ENCODE results near the gene LGALS16. TPM values are rescaled to one million over a fixed set of nuclear protein-coding genes. Genes with fewer than 3 reads are reported as not detected.

The LGALS16 gene
- total and polyA plus RNA-seq, 2 donors (not counting 1 experiment from before 2014, with no cell fraction given), result not detected

GRCh38 chr19:39647918-39648317 is 7.8 kb upstream of the LGALS16 start:
- no peak for DNase-seq (ENCODE audit: low read depth in 2 of 2)
- H3K36me3 ChIP-seq (ENCODE audit: control insufficient read depth, insufficient read depth, low read length), result no peaks in the 10 kb centered on the region
- no peak overlapping the region for H3K27ac ChIP-seq (ENCODE audit: insufficient read depth, low read length)
- TF ChIP-seq EZH2 (IDR thresholded peaks at IDR 0.05; ENCODE audit: low read length, missing control alignments) (no peak), CTCF (conservative IDR thresholded peaks at IDR 0.05 in 1 of 2, IDR thresholded peaks at IDR 0.05 in 1 of 2; ENCODE audit: low read depth in 1 of 2, low read length in 2 of 2) (no peak)
- H2AFZ ChIP-seq (ENCODE audit: low read length), result no peak overlapping the region
- no peak overlapping the region for H3K9ac ChIP-seq (ENCODE audit: insufficient read depth, low read length)
- no peaks in the 10 kb centered on the region for H3K9me3 ChIP-seq (ENCODE audit: control insufficient read depth, insufficient read depth, low read depth, low read length)
- no peaks in the 10 kb centered on the region for H3K27me3 ChIP-seq (ENCODE audit: control insufficient read depth, insufficient read depth, low read length)
- H3K79me2 ChIP-seq (ENCODE audit: control insufficient read depth, insufficient read depth, low read length), result no peaks in the 10 kb centered on the region
- no peaks in the 10 kb centered on the region for H3K4me1 ChIP-seq (ENCODE audit: control insufficient read depth, extremely low read depth, insufficient read depth, low read length)
- no peak overlapping the region for H3K4me2 ChIP-seq (ENCODE audit: extremely low read depth, insufficient read depth, low read length)
- no peaks in the 10 kb centered on the region for H4K20me1 ChIP-seq (ENCODE audit: control insufficient read depth, extremely low read depth, insufficient read depth, low read length)
- H3K4me3 ChIP-seq (replicated peaks in 1 of 4; ENCODE audit: control extremely low read depth in 1 of 4, insufficient read depth in 1 of 4, low read depth in 3 of 4, low read length in 4 of 4), result no peak overlapping the region

DNA sequence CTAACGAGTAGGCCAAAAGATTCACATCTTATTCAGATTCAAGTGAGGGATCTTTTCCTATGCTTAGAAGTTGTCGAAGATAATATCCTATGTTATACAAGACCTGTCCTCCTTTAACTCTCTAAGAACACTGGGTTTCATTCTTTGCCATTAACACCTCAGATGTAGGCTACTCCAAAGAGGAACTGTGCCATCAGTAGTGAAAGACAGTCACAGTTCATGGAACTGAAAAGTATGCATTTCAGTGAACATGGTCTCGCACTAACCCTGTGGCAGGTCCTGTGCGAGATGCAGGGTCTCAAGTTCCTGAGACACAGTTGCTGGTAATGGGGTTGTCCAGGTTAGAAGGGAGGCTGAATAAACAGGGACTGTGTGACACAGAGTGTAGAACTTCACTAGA is 4.1 kb downstream of the LGALS16 start:
- Histone ChIP-seq H3K27me3 (ENCODE audit: control insufficient read depth, insufficient read depth, low read length) (no peaks in the 10 kb centered on the region), H3K9me3 (ENCODE audit: control insufficient read depth, insufficient read depth, low read depth, low read length) (no peaks in the 10 kb centered on the region), H3K4me1 (ENCODE audit: control insufficient read depth, extremely low read depth, insufficient read depth, low read length) (no peaks in the 10 kb centered on the region), H3K79me2 (ENCODE audit: control insufficient read depth, insufficient read depth, low read length) (no peaks in the 10 kb centered on the region), H3K4me3 (replicated peaks in 1 of 4; ENCODE audit: control extremely low read depth in 1 of 4, insufficient read depth in 1 of 4, low read depth in 3 of 4, low read length in 4 of 4) (no peak overlapping the region), H3K36me3 (ENCODE audit: control insufficient read depth, insufficient read depth, low read length) (no peaks in the 10 kb centered on the region), H3K9ac (ENCODE audit: insufficient read depth, low read length) (no peak overlapping the region), H3K27ac (ENCODE audit: insufficient read depth, low read length) (no peak overlapping the region), H2AFZ (ENCODE audit: low read length) (no peak overlapping the region), H4K20me1 (ENCODE audit: control insufficient read depth, extremely low read depth, insufficient read depth, low read length) (no peaks in the 10 kb centered on the region), H3K4me2 (ENCODE audit: extremely low read depth, insufficient read depth, low read length) (no peak overlapping the region)
- no peak for DNase-seq (ENCODE audit: low read depth in 2 of 2)
- TF ChIP-seq CTCF (conservative IDR thresholded peaks at IDR 0.05 in 1 of 2, IDR thresholded peaks at IDR 0.05 in 1 of 2; ENCODE audit: low read depth in 1 of 2, low read length in 2 of 2) (no peak), EZH2 (IDR thresholded peaks at IDR 0.05; ENCODE audit: low read length, missing control alignments) (no peak)

- H3K9ac ChIP-seq (ENCODE audit: insufficient read depth, low read length), result no peak overlapping the region
- H3K79me2 ChIP-seq (ENCODE audit: control insufficient read depth, insufficient read depth, low read length), result no peaks in the 10 kb centered on the region
- no peak overlapping the region for H2AFZ ChIP-seq (ENCODE audit: low read length)
- H3K36me3 ChIP-seq (ENCODE audit: control insufficient read depth, insufficient read depth, low read length), result no peaks in the 10 kb centered on the region
- H3K4me1 ChIP-seq (ENCODE audit: control insufficient read depth, extremely low read depth, insufficient read depth, low read length), result no peaks in the 10 kb centered on the region
- no peak overlapping the region for H3K4me2 ChIP-seq (ENCODE audit: extremely low read depth, insufficient read depth, low read length)
- H3K27me3 ChIP-seq (ENCODE audit: control insufficient read depth, insufficient read depth, low read length), result no peaks in the 10 kb centered on the region
- no peak for TF ChIP-seq EZH2 (IDR thresholded peaks at IDR 0.05; ENCODE audit: low read length, missing control alignments)
- TF ChIP-seq CTCF (conservative IDR thresholded peaks at IDR 0.05 in 1 of 2, IDR thresholded peaks at IDR 0.05 in 1 of 2; ENCODE audit: low read depth in 1 of 2, low read length in 2 of 2), result no peak
- H3K27ac ChIP-seq (ENCODE audit: insufficient read depth, low read length), result no peak overlapping the region
- no peak overlapping the region for H3K4me3 ChIP-seq (replicated peaks in 1 of 4; ENCODE audit: control extremely low read depth in 1 of 4, insufficient read depth in 1 of 4, low read depth in 3 of 4, low read length in 4 of 4)
- no peaks in the 10 kb centered on the region for H3K9me3 ChIP-seq (ENCODE audit: control insufficient read depth, insufficient read depth, low read depth, low read length)
- H4K20me1 ChIP-seq (ENCODE audit: control insufficient read depth, extremely low read depth, insufficient read depth, low read length), result no peaks in the 10 kb centered on the region
- no peak for DNase-seq (ENCODE audit: low read depth in 2 of 2)
Measured at GRCh38 chr19:39660661-39661060, 4.9 kb downstream of the LGALS16 start.

Data from fibroblast of lung (primary cell).